Lung (tissue), 12 donors: Measurements from ENCODE around the gene CACNA1C. TPM values are rescaled to one million over a fixed set of nuclear protein-coding genes. Genes with fewer than 3 reads are reported as not detected.

Experiments
- ATAC-seq: fragments of 200-7000 bp; cut with Tn5 transposase; one replicate; pipeline ENCODE4 v1.9.1; 2020; ENCODE audit warnings: moderate number of reproducible peaks; ENCODE audit not compliant: insufficient read depth, low FRiP score
- DNase-seq, 3 donors: peaks; one replicate each; pipeline ENCODE4 v3.0.0-alpha.2; 2013 to 2017
- H3K27ac ChIP-seq, 2 donors: one replicate each; pipeline ENCODE4 v1.5.1; 2013; ENCODE audit warnings: mild to moderate bottlenecking in 2 of 2, moderate library complexity in 2 of 2, control low read depth in 1 of 2, inconsistent platforms in 1 of 2, low read depth in 1 of 2, low read length in 1 of 2
- H3K27me3 ChIP-seq, 3 donors: one replicate each; pipeline ENCODE4 v1.5.1; 2013; ENCODE audit warnings: low read length in 2 of 3; ENCODE audit not compliant: control insufficient read depth in 3 of 3, insufficient read depth in 3 of 3
- H3K36me3 ChIP-seq, 4 donors: one replicate each; pipeline ENCODE4 v1.5.1; 2013; ENCODE audit warnings: low read length in 4 of 4, mild to moderate bottlenecking in 1 of 4, moderate library complexity in 1 of 4; ENCODE audit not compliant: control insufficient read depth in 4 of 4, insufficient read depth in 4 of 4
- H3K4me1 ChIP-seq, 5 donors: one replicate each; pipeline ENCODE4 v1.5.1; 2013; ENCODE audit warnings: low read length in 5 of 5, mild to moderate bottlenecking in 2 of 5, moderate library complexity in 1 of 5; ENCODE audit not compliant: control insufficient read depth in 5 of 5, insufficient read depth in 5 of 5
- H3K4me3 ChIP-seq: one replicate; pipeline ENCODE4 v1.5.1; 2013; ENCODE audit warnings: mild to moderate bottlenecking, control low read depth, moderate library complexity
- H3K9ac ChIP-seq, 2 donors: one replicate each; pipeline ENCODE4 v1.5.1; 2013; ENCODE audit warnings: low read length in 2 of 2, control low read depth in 1 of 2; ENCODE audit not compliant: insufficient read depth in 1 of 2
- H3K9me3 ChIP-seq, 4 donors: one replicate each; pipeline ENCODE4 v1.5.1; 2013; ENCODE audit warnings: low read length in 3 of 4, mild to moderate bottlenecking in 1 of 4, moderate library complexity in 1 of 4; ENCODE audit not compliant: control insufficient read depth in 4 of 4, insufficient read depth in 3 of 4
- CTCF ChIP-seq: IDR thresholded peaks from 2 replicates; pipeline ENCODE4 v1.5.1; 2012; ENCODE audit warnings: mild to moderate bottlenecking; ENCODE audit errors: control extremely low read depth, extremely low read depth
- WGBS, 2 donors: extraction: QIAGEN DNeasy Blood & Tissue Kit; methylation state at CpG; one replicate each; pipeline ENCODE4 v1.1.7; 2013; 5-methylcytosine and 5-hydroxymethylcytosine counted together
- polyA plus RNA-seq, 2 donors: library from polyadenylated mRNA; stranded (reverse); fragments of 200-250 nt; gene quantifications; one replicate each; pipeline ENCODE4 v1.2.1, GENCODE V29; 2013
- total RNA-seq, 2 donors: library from RNA; depleted of rRNA in 1 of 2; stranded (reverse); fragments of >200 nt in 1 of 2; gene quantifications; one replicate each; pipeline ENCODE4 v1.2.1, GENCODE V29; 2014 to 2021
- donor health status: control.
- donor health status: control.
- donor health status: Bipolar disorder and iron deficiency.
- donor health status: healthy.
- donor health status: DM: yes; HTN: yes; CAD: no.

The CACNA1C gene
- total and polyA plus RNA-seq, 4 donors: 3.2 to 17.5 (median 7.5) TPM

- Histone ChIP-seq H3K4me3 (no peak overlapping the region), H3K27me3 (no peaks in the 10 kb centered on the region), H3K27ac (no peak overlapping the region), H3K9me3 (no peaks in the 10 kb centered on the region), H3K4me1 (peaks cover 0 to 2% (median 0%) of the 10 kb centered on the region in 5 donors), H3K36me3 (peaks cover 0 to 8% (median under 1%) of the 10 kb centered on the region in 4 donors), H3K9ac (no peak overlapping the region)
- DNase-seq (no peak), ATAC-seq (no peak)
- 96 to 97% methylated on average over 12 of the region's 12 CpGs for WGBS, 2 donors
- no peak for TF ChIP-seq CTCF
Observed at GRCh38 chr12:2461645-2462044, 408.9 kb downstream of the CACNA1C start.

GRCh38 chr12:2462087-2462486, 409.3 kb downstream of the CACNA1C start:
- H3K4me1 ChIP-seq: peaks cover 0 to 2% (median 0%) of the 10 kb centered on the region in 5 donors
- no peak overlapping the region for H3K4me3 ChIP-seq
- WGBS, 2 donors: 94 to 97% methylated on average over 14 of the region's 14 CpGs
- no peaks in the 10 kb centered on the region for H3K27me3 ChIP-seq
- H3K27ac ChIP-seq: no peak overlapping the region
- no peak overlapping the region for H3K9ac ChIP-seq
- ATAC-seq (no peak), DNase-seq (no peak)
- peaks cover 0 to 8% (median under 1%) of the 10 kb centered on the region in 4 donors for H3K36me3 ChIP-seq
- no peaks in the 10 kb centered on the region for H3K9me3 ChIP-seq
- TF ChIP-seq CTCF: no peak

- 73 to 80% methylated on average over 5 of the region's 5 CpGs for WGBS, 2 donors
- Histone ChIP-seq H3K36me3 (peaks cover 0 to 6% (median 0%) of the 10 kb centered on the region in 4 donors), H3K9me3 (no peaks in the 10 kb centered on the region), H3K4me3 (no peak overlapping the region), H3K27ac (no peak overlapping the region), H3K4me1 (no peaks in the 10 kb centered on the region), H3K27me3 (no peaks in the 10 kb centered on the region), H3K9ac (no peak overlapping the region)
- TF ChIP-seq CTCF: no peak
- no peak for DNase-seq
- no peak for ATAC-seq
Observed at GRCh38 chr12:2463719-2464118, 410.9 kb downstream of the CACNA1C start.

GRCh38 chr12:2465681-2466080, 412.9 kb downstream of the CACNA1C start:
- H3K9ac ChIP-seq: no peak overlapping the region
- DNase-seq (no peak), ATAC-seq (no peak)
- no peak for TF ChIP-seq CTCF
- WGBS, 2 donors: 84 to 91% methylated on average over 10 of the region's 10 CpGs
- H3K27ac ChIP-seq: no peak overlapping the region
- no peaks in the 10 kb centered on the region for H3K9me3 ChIP-seq
- peaks cover 0 to 6% (median 0%) of the 10 kb centered on the region in 4 donors for H3K36me3 ChIP-seq
- H3K27me3 ChIP-seq: no peaks in the 10 kb centered on the region
- no peak overlapping the region for H3K4me3 ChIP-seq
- H3K4me1 ChIP-seq: no peaks in the 10 kb centered on the region
